22Rv1 (cell line): ENCODE measurements around the gene ARSG.

Experiments used
- ZFX ChIP-seq: fragments of 450-650 bp; IDR thresholded peaks from 2 replicates; pipeline ENCODE4 v1.6.1; 2017; ENCODE audit warnings: antibody characterized with exemption, borderline replicate concordance
- TF ChIP-seq, protein P1 (sequence below): fragments of 450-650 bp; IDR thresholded peaks from 2 replicates; pipeline ENCODE4 v1.5.1; 2017; ENCODE audit warnings: mild to moderate bottlenecking

DNA sequence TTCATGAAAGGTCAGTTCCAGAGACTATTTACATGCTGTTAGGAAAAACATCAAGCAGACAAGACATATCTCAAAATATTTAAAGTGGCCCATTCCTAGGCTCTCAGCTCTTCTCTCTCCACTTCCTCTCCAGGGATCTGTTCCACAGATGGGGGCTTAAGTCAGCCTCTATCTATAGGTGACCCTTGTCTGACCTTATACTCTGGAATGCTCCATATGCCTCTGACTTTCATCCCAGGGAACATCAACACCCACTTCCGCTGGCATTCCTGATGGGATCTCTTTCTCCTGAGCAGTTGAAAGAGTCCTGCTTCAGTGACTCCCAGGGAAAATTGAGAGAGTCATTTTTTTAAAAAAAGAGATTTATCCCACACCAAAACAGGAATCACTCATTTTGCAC lies 177.5 kb downstream of the ARSG start:
- TF ChIP-seq, protein P1, sequence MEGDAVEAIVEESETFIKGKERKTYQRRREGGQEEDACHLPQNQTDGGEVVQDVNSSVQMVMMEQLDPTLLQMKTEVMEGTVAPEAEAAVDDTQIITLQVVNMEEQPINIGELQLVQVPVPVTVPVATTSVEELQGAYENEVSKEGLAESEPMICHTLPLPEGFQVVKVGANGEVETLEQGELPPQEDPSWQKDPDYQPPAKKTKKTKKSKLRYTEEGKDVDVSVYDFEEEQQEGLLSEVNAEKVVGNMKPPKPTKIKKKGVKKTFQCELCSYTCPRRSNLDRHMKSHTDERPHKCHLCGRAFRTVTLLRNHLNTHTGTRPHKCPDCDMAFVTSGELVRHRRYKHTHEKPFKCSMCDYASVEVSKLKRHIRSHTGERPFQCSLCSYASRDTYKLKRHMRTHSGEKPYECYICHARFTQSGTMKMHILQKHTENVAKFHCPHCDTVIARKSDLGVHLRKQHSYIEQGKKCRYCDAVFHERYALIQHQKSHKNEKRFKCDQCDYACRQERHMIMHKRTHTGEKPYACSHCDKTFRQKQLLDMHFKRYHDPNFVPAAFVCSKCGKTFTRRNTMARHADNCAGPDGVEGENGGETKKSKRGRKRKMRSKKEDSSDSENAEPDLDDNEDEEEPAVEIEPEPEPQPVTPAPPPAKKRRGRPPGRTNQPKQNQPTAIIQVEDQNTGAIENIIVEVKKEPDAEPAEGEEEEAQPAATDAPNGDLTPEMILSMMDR: no peak
- TF ChIP-seq ZFX: no peak
